HG03103 (cell line): Measurements from ENCODE around the gene GJC1.

ENCODE experiments used
- ATAC-seq: cut with Tn5 transposase; IDR thresholded peaks from one replicate; pipeline ENCODE4 v1.9.1; 2021; ENCODE audit warnings: low read depth; ENCODE audit not compliant: unreplicated experiment

The GJC1 gene

DNA sequence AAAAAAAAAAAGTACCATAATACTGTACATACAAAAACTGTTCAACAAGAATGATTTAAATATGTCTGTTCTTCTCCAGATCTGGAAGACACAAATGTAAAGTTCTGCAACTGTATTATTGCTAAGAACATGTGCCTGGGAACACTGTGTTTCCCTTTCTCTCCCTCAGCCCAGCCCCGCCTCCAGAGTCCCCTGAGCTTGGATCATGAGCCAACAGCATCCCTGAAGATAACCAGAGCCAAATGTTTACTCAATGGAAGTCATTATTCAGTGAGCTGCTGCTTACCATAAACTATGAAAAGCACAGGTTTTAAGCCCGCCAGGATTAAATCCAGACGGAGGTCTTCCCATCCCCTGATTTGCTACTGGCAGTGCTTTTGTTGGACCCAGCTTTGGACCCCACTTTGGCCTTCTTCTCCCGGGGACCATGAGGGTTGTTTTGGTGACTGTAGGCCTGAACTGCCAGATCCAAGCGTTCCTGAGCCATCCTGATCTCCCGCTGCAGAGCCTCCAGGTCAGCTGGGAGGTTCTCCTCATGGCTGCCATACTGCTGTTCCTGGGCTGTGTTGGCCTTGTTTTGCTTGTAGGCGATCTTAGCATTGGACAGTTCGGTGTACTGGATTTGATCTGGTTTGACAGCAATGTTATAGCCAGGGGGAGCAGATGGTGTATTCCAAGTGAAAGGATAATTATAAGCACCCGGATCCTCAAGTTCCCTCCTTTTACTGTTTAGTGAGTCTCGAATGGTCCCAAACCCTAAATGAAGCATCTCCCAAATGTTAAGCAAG, 25.6 kb downstream of the GJC1 start:
- ATAC-seq, result no peak

DNA sequence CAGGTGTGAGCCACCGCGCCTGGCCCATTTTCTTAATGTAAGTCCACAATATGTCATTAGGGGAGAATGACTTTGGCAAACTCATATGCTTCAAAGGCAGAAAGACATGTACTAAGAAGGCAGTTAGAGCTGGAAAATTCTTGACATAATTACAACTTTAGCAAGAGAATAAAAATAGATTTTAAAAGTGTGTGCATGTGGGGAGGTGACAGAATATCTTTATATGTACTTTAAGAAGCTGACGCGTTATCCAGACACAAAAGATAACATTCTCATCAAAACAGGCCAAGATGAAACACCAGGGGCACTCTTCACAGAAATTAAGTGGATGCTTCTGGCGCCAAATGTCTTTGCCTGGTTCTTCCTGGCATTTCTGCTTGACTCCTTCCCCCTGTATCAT, 28.2 kb downstream of the GJC1 start:
- no peak for ATAC-seq

DNA sequence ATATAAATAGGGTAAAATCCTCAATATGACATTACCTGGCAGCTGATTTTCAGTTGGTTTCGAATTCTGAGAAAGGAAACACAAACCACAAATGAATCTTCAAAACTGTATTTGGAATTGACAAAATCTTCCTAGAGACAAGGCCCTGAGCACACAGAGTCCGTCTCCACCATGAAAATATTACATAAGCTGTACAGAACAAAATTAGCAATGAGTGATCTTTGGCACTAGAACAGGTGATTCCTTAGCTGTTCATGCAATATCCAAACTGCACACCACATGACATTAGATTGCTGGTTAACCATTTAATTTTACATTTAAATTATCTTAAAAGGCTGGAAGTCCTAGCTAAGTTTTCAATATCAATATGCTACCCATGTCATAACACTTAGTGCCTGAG, 31.7 kb downstream of the GJC1 start:
- no peak for ATAC-seq

DNA sequence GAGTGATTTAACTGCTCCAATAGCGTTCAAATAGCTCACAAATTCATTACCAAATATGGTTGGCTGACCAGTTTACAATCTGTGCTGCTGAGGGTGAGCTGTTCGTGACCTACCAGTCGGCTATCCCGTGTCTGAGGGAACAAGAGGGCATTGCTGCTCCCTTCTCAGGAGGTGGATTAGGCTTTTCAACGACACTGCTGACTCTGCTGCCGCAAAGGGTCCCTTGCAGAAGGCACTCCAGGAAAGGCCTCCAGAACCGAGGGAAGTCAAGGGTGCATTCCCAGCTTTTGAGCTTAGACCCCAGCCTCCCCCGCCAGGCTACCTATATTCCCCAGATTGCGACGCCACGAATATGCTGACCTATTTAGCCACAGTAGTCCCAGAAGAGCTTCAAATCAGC, 32.3 kb downstream of the GJC1 start:
- no peak for ATAC-seq

DNA sequence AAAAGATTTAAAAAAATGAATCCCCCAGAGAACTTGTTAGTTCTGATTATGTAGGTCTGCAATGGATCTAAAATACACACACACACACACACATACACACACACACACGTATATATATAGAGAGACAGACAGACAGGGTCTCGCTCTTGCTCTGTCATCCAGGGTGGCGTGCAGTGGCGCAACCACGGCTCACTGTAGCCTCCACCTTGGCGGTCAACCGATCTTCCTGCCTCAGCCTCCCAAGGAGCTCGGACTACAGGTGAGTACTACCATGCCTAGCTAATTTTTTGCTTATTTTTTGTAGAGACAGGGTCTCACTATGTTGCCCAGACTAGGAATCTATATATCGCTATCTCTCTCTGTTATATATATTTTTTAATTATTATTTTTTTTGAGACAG, 33.4 kb downstream of the GJC1 start:
- ATAC-seq, result no peak

DNA sequence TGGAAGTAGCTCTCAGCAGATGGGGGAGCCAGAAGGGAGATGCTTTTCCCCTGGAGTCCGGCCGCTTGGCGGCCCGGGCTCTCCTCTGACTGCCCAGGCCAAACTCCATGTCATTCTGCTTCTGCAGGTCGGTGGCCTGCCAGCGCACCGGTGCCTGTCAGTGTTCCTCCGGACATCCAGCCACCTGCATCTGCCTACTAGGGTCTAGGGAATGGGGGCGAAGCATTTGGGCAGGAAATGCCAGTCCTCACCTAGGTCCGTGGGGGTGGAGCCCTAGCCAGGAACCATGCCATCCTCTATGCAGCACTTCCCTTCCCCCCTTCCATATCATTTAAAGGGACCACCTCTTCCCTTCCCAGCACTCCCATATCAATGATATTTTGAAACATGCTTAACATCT, 34.2 kb downstream of the GJC1 start:
- no peak for ATAC-seq

DNA sequence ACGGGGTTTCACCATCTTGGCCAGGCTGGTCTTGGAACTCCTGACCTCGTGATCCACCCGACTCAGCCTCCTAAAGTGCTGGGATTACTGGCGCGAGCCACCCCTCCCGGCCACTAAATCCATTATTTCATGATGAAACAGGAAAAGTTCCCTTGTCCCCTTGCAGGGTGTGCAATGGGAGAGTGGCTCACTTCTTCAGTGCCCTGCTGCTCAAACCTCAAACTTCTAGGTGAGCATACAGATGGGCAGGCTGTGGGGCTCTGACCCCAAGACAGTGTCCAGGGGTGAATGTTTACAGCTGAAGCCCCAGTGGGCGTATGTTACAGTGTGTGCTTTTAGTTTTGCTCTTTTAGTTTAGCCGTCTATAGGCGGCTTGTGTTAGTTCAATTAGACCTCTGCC, 34.7 kb downstream of the GJC1 start:
- no peak for ATAC-seq

DNA sequence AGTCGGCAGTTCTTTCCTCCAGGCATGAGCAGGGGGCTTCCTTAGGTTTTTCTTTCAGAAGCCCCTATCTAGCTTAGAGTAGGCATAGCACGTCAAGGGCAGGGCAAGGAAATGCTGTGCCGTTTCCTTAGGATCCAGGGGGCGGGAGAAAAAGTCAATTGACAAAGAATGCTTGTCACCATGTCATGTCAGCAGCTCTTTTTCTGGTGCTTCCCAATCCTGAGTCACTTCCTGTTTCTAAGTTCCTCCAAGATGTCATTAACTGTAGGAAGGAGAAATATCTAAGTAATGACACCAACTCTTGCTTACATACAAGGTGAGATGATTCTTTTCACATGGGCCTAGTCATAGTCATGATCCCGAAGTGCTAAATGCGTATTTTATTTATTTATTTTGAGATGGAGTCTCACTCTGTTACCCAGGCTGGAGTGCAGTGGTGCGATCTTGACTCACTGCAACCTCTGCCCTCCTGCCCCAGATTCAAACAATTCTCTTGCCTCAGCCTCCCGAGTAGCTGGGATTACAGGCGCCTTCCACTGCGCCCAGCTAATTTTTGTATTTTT, 35.2 kb downstream of the GJC1 start:
- no peak for ATAC-seq

DNA sequence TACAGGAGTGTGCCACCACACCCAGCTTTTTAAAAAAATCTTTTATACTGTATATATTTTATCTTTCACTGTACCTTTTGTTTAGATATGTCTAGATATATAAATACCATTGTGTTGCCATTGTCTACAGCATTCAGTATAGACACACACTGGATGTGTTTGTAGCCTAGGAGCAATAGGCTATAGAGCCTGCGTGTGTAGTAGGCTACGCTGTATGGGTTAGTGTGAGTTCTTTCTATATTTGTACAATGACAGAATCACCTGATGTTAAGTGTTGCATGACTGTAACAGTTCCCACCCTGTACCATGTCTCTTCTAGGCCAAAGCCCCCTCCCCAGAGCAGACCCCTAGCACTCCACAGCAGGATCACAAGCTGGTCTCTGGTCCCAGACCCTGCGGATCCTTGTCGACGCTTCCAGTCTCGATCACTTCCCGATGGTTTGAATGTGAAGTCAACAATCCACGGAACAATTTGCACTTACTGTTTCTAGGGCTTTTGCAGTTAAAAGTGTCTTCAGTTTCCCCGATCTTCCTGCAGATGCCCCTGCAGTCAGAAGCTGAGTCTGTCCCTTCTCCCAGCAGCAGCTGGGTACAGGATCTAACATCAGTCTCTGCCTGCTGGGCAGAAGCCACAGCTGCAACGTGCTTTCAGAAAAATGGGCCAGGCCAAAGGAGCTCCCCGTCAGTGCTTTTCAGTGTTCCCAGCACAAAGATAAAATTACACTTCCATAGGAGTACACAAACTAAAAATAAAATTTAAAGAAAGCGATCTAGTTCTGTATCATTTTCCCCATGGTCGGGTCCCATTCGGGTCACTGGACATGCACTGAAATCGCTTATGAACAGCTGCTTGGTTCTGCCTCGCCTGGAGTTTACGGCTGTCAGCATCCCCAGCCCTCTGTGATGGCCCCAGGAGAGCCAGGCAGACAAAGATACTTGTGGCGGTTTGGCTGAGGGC, 35.9 kb downstream of the GJC1 start:
- ATAC-seq, result no peak

DNA sequence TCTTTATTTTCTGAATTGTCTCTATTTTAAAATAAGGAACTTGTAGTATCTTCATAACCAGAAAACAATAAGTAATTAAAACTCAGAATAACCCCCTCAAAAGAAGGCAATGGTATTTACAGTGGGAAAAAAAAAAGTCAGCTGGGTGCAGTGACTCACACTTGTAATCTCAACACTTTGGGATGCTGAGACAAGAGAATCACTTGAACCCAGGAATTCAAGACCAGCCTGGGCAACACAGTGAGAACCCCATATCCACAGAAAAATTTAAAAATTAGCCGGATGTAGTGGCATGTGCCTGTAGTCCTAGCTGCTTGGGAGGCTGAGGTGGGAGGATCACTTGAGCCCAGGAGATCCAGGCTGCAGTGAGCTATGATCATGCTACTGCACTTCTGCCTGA, 37.8 kb downstream of the GJC1 start:
- no peak for ATAC-seq

DNA sequence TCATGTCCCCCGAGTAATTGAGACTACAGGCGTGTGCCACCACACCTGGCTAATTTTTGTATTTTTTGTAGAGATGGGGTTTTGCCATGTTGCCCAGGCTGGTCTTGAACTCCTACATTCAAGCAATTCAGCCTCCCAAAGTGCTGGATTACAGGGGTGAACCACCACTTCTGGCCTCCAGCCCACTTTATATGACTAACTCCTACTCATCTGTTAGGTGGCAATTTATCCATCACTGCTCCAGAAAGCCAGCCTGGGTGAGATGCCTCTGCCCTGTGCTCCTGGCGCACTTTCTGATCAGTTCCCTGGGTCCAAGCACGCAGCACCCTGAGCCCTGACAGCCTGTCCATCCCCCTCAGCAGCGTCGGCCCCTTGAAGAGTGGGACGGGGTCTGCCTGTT, 41.9 kb downstream of the GJC1 start:
- no peak for ATAC-seq

DNA sequence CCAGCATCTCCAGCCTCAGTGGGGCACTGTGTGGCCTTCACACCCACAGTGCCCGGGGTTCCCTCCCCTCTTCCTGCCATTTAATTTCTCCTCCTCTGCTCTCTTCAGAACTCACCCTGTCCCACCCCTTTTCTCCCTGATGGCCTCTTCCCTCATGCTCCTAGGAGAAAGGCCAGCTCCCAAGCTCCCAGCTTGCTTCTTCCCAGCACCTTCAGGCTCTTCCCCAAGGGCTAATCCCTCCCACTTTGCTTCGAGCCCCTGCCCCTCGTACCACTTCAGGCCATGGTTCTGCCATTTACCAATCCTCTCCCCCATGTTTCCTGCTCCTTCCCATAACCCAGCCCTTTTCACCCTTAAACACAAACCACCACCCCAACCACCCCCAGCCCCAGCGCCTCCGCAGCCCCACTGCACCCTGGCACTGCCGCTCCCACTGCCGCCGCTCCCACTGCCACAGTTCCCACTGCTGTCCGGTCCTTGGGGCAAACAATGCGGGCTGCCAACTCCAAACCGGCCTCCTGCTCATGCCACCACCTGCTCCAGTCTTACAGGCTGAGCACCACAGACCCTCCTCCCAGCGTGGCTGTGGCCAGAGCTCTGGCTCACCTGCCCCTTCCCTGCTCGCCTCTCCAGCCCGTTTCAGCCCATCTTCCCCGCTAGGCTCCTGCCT, 42.7 kb downstream of the GJC1 start:
- no peak for ATAC-seq

DNA sequence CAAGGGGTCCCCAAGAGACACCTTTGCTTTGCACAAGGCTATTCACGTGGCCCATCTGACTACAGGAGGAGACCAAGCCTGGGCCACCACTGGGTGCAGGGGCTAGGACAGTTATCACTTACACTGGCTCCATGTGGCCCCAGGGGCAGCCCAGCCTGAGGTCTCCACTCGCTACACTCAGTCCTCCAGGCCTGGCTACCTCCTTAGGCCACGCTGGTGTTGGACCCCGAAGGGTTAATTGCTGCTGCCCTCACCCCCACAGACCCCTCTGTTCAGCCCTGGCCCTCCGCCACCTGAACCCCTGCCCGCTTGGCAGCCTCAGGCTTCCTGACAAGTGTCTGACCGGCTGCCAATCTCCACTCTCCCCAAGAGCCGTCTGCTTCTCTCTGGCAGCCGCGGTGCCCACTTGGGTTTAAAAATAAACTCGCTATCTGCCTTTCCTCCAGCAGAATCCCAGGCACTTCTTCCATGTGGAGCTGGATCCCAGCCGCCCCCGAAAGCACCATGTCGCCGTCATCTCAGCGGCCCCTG, 43.5 kb downstream of the GJC1 start:
- no peak for ATAC-seq

DNA sequence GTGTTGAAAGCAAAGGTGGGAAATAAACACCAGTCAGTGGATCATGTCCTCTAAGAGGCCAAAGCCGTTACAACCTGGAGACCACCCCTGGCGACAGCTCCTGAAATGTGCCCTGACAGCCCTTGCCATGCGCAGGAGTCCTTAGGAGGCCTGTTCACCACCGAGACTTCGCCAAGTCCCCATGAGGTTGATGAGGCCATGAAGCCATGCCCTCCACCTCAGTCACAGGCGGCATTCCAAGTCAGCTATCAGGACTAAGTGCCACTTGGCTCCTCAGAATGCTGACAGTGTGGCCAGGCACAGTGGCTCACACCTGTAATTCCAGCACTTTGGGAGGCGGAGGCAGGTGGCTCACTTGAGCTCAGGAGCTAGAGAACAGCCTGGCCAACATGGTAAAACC, 44.2 kb downstream of the GJC1 start:
- ATAC-seq, result no peak

DNA sequence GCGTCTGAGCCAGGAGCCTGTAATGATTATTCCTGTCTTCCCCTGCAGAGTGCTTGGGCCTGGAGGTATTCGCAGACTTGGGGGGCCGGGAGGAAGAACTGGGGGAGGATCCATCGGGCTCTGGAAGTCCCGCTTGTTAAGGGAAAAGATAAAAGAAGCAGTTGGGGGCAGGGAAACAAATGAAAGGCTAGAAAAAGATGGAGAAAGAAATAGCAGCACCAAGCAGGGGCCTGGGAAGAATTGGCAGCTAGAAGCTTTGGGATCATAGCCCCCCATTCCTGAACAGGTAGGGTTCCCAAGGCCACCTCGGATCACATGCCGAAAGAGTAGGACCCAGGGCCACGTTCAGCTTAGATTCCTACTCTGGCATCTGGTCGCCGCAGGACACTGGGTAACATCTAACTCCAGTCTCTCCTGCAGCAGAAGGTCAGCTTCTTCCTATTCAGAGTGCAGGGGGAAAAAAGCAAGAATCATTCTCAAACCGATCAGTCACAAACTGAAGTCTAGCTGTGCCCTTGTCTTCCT, 47.7 kb downstream of the GJC1 start:
- no peak for ATAC-seq

DNA sequence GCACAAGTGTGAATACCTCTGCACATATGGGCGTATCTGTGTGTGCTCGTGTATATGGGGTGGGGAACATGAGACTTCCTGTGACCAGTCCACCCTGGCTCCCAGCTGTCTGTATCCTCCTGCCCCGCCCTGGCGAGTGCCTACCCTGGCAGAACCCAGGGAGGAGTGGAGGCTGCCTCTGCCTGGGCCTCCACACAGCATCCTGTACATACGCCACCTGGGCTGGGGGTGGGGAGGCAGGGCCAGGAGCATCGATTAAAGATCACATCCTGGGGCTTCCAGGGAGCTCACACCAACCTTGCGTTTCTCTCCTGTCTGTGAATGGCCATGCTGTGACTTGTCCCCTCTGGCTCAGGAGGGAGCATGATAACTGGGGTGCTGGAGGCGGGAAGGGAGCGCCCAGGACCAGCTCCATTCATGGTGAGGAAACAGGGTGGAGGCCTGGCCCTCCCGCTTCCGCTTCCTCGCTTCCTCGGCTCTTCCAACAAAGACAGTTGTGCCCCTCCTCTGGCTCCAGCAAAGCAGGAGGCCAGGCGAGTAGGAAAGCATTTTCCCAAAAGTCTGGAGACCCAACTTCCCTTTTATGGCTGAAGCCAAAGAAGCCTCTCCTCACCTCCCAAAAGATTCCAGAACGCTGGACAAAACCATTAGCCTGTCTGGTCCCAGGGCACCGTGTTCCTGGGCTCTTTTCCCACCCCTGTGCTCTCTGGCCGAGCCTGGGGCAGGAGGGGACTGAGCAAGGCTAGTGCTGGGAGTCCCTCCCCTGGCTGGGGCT, 48.3 kb downstream of the GJC1 start:
- ATAC-seq, result no peak

DNA sequence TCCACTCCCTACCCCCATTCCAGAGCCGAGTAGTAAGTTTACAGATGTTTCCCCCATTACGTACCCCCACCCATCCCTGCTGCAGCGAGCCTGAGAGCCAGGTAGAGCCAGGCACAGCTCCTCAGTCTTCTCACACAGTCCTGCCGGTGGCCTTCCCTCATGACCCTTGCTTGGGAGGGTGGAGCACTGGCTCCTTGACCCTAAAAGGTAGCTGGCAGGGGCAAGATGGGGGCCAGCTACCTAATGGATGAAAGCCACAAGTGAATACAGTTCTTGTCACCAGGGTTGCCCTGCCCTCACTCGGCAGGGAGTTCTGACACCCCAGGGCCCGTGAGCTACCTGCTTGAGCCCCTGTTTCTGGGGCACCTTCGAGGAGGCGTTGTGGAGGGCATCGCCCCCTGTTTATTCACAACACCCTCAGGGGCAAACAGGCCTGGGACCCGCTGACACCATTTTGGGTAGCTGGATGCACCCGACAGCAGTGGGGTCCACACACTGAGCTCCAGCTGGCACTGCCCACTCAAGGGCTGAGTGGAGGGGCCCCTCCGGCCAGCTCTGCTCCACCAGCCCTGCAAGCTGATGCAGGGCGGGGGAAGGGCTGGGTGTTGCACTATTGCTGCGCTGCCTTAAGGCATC, 49.1 kb downstream of the GJC1 start:
- ATAC-seq, result no peak

DNA sequence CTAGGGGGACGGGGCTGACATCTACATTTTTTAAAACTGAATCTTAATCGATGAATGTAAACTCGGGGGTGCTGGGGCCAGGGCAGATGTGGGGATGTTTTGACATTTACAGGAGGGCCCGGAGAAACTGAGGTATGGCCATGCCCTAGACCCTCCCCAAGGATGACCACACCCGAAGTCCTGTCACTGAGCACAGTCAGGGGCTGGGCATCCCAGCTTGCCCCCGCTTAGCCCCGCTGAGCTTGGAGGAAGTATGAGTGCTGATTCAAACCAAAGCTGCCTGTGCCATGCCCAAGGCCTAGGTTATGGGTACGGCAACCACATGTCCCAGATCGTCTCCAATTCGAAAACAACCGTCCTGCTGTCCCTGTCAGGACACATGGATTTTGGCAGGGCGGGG, 49.9 kb downstream of the GJC1 start:
- no peak for ATAC-seq
